Transverse colon (tissue), 4 donors: ENCODE results near the gene ROCK2.

Source experiments
- CTCF ChIP-seq, 5 experiments: fragments of 200-600 bp in 3 of 5; fragments of 450-650 bp in 2 of 5; sonication (generic) in 3 of 5; IDR thresholded peaks; 1 replicate in 2 of 5; 2 replicates in 3 of 5; pipeline ENCODE4 v1.5.1; 2016 to 2017; ENCODE audit warnings: antibody characterized with exemption in 5 of 5, inconsistent platforms in 3 of 5, mild to moderate bottlenecking in 2 of 5, moderate library complexity in 1 of 5
- POLR2AphosphoS5 ChIP-seq, 3 donors: sonication (generic); formaldehyde crosslinking; IDR thresholded peaks; one replicate each; pipeline ENCODE4 v1.6.1; 2016; ENCODE audit warnings: antibody characterized with exemption in 3 of 3

- no peak for TF ChIP-seq CTCF (IDR thresholded peaks at IDR 0.05)
- no peak for TF ChIP-seq POLR2AphosphoS5 (IDR thresholded peaks at IDR 0.05)
Observed at GRCh38 chr2:11296401-11296800, 48.0 kb downstream of the ROCK2 start.
